SK-N-SH treated with all-trans-retinoic acid at 6 μM for 48 hours (cell line): Measurements from ENCODE around the gene PARL.

Experiments used
- ATAC-seq: fragments of 200-7000 bp; cut with Tn5 transposase; 3 replicates; pipeline ENCODE4 v1.9.1; 2020; ENCODE audit warnings: mild to moderate bottlenecking, moderate library complexity
- ARNTL ChIP-seq: fragments of 450-650 bp; formaldehyde crosslinking; IDR thresholded peaks from 2 replicates; pipeline ENCODE4 v1.5.0; 2020; ENCODE audit warnings: low read depth, mild to moderate bottlenecking, moderate library complexity, borderline replicate concordance
- BACH2 ChIP-seq: fragments of 250-450 bp; sonication (Bioruptor Pico); IDR thresholded peaks from 2 replicates; pipeline ENCODE4 v1.9.0; 2021; ENCODE audit warnings: mild to moderate bottlenecking, borderline replicate concordance
- CSDC2 ChIP-seq: fragments of 250-450 bp; sonication (Bioruptor Pico); IDR thresholded peaks from 2 replicates; pipeline ENCODE4 v1.5.0; 2020; ENCODE audit warnings: mild to moderate bottlenecking, moderate library complexity
- CSRNP3 ChIP-seq: fragments of 250-450 bp; sonication (Bioruptor Pico); IDR thresholded peaks from 2 replicates; pipeline ENCODE4 v1.5.1; 2021; ENCODE audit warnings: mild to moderate bottlenecking, moderate library complexity
- ESRRG ChIP-seq: fragments of 250-450 bp; sonication (Bioruptor Pico); IDR thresholded peaks from 2 replicates; pipeline ENCODE4 v1.6.1; 2021; ENCODE audit warnings: mild to moderate bottlenecking
- GLIS3 ChIP-seq: fragments of 250-450 bp; sonication (Bioruptor Pico); IDR thresholded peaks from 2 replicates; pipeline ENCODE4 v1.5.0; 2020; ENCODE audit warnings: mild to moderate bottlenecking, moderate library complexity
- ISL1 ChIP-seq: fragments of 250-450 bp; sonication (Bioruptor Pico); IDR thresholded peaks from 2 replicates; pipeline ENCODE4 v2.1.2; 2022; ENCODE audit warnings: mild to moderate bottlenecking, moderate library complexity
- OSR1 ChIP-seq: fragments of 250-450 bp; sonication (Bioruptor Pico); IDR thresholded peaks from 2 replicates; pipeline ENCODE4 v1.8.0; 2022; ENCODE audit warnings: moderate library complexity, mild to moderate bottlenecking, inconsistent platforms
- PATZ1 ChIP-seq: fragments of 250-450 bp; sonication (Bioruptor Pico); IDR thresholded peaks from 2 replicates; pipeline ENCODE4 v1.8.0; 2020; ENCODE audit warnings: mild to moderate bottlenecking, moderate library complexity, borderline replicate concordance
- PPARA ChIP-seq: fragments of 250-450 bp; sonication (Bioruptor Pico); IDR thresholded peaks from 2 replicates; pipeline ENCODE4 v1.5.0; 2020; ENCODE audit warnings: mild to moderate bottlenecking, borderline replicate concordance
- RARB ChIP-seq: fragments of 250-450 bp; sonication (Bioruptor Pico); IDR thresholded peaks from 2 replicates; pipeline ENCODE4 v1.8.0; 2021; ENCODE audit warnings: mild to moderate bottlenecking, moderate library complexity
- SNAI2 ChIP-seq: fragments of 250-450 bp; sonication (Bioruptor Pico); IDR thresholded peaks from 2 replicates; pipeline ENCODE4 v1.5.0; 2020; ENCODE audit warnings: mild to moderate bottlenecking, moderate library complexity
- TCF4 ChIP-seq: fragments of 250-450 bp; sonication (Bioruptor Pico); IDR thresholded peaks from 2 replicates; pipeline ENCODE4 v1.8.0; 2021; ENCODE audit warnings: mild to moderate bottlenecking, moderate library complexity, borderline replicate concordance
- TOX ChIP-seq: fragments of 250-450 bp; sonication (Bioruptor Pico); IDR thresholded peaks from 2 replicates; pipeline ENCODE4 v1.8.0; 2021; ENCODE audit warnings: mild to moderate bottlenecking, moderate library complexity, borderline replicate concordance
- ZC3H10 ChIP-seq: fragments of 250-450 bp; sonication (Bioruptor Pico); IDR thresholded peaks from 2 replicates; pipeline ENCODE4 v1.5.1; 2021; ENCODE audit warnings: mild to moderate bottlenecking, moderate library complexity
- ZFP3 ChIP-seq: fragments of 250-450 bp; sonication (Bioruptor Pico); IDR thresholded peaks from 2 replicates; pipeline ENCODE4 v1.5.0; 2020; ENCODE audit warnings: mild to moderate bottlenecking, moderate library complexity
- ZFP30 ChIP-seq: fragments of 450-650 bp; formaldehyde crosslinking; IDR thresholded peaks from 2 replicates; pipeline ENCODE4 v1.5.0; 2022; ENCODE audit warnings: mild to moderate bottlenecking, moderate library complexity
- ZNF565 ChIP-seq: fragments of 450-650 bp; formaldehyde crosslinking; conservative IDR thresholded peaks from 2 replicates; pipeline ENCODE4 v1.5.0; 2020; ENCODE audit warnings: low read depth, mild to moderate bottlenecking, moderate library complexity
- ZNF70 ChIP-seq: fragments of 450-650 bp; formaldehyde crosslinking; IDR thresholded peaks from 2 replicates; pipeline ENCODE4 v1.5.0; 2020; ENCODE audit warnings: mild to moderate bottlenecking, moderate library complexity
- ZNF8 ChIP-seq: fragments of 450-650 bp; formaldehyde crosslinking; IDR thresholded peaks from 2 replicates; pipeline ENCODE4 v1.5.0; 2020; ENCODE audit warnings: mild to moderate bottlenecking, moderate library complexity
- TF ChIP-seq, protein P1 (sequence below): fragments of 250-450 bp; sonication (Bioruptor Pico); IDR thresholded peaks from 2 replicates; pipeline ENCODE4 v1.5.1; 2020; ENCODE audit warnings: low read depth, mild to moderate bottlenecking, moderate library complexity
- TF ChIP-seq, protein P2 (sequence below): fragments of 250-450 bp; sonication (Bioruptor Pico); IDR thresholded peaks from 2 replicates; pipeline ENCODE4 v1.5.0; 2020; ENCODE audit warnings: mild to moderate bottlenecking, moderate library complexity

Gene PARL, protein sequence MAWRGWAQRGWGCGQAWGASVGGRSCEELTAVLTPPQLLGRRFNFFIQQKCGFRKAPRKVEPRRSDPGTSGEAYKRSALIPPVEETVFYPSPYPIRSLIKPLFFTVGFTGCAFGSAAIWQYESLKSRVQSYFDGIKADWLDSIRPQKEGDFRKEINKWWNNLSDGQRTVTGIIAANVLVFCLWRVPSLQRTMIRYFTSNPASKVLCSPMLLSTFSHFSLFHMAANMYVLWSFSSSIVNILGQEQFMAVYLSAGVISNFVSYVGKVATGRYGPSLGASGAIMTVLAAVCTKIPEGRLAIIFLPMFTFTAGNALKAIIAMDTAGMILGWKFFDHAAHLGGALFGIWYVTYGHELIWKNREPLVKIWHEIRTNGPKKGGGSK

GRCh38 chr3:183884427-183885296 lies at the start of gene PARL:
Gene PARL, minus strand, starts transcription at chr3:183884880. Its CDS starts 34 bp downstream, at chr3:183884846.
- TF ChIP-seq ZNF565 (0 out of 2 replicates have a peak, but pooled peaks have one; percentile 64), ZNF8 (no peak)
- peak; percentile 100 for ATAC-seq

- TF ChIP-seq, protein P1, sequence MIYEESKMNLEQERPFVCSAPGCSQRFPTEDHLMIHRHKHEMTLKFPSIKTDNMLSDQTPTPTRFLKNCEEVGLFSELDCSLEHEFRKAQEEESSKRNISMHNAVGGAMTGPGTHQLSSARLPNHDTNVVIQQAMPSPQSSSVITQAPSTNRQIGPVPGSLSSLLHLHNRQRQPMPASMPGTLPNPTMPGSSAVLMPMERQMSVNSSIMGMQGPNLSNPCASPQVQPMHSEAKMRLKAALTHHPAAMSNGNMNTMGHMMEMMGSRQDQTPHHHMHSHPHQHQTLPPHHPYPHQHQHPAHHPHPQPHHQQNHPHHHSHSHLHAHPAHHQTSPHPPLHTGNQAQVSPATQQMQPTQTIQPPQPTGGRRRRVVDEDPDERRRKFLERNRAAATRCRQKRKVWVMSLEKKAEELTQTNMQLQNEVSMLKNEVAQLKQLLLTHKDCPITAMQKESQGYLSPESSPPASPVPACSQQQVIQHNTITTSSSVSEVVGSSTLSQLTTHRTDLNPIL (CRISPR knock-in tag): no peak
- TF ChIP-seq ZFP3 (CRISPR knock-in tag) (no peak), ZNF8 (no peak), GLIS3 (CRISPR knock-in tag) (no peak), ZNF565 (no peak), SNAI2 (no peak), RARB (CRISPR knock-in tag) (no peak), PATZ1 (CRISPR knock-in tag) (no peak), ZC3H10 (CRISPR knock-in tag) (no peak), TOX (CRISPR knock-in tag) (no peak), ZNF70 (CRISPR knock-in tag) (no peak), PPARA (CRISPR knock-in tag) (no peak), ZFP30 (no peak), CSDC2 (CRISPR knock-in tag) (no peak), ESRRG (CRISPR knock-in tag) (no peak), CSRNP3 (CRISPR knock-in tag) (no peak), TCF4 (CRISPR knock-in tag) (no peak), ISL1 (no peak), ARNTL (CRISPR knock-in tag) (no peak), OSR1 (CRISPR knock-in tag) (no peak)
- TF ChIP-seq, all 23 proteins: peak for 0
These were observed 48.5 kb upstream of the PARL start for GRCh38 chr3:183933160-183933559.

GRCh38 chr3:183931881-183932280 lies 47.2 kb upstream of the PARL start:
- TF ChIP-seq ZFP3 (CRISPR knock-in tag) (no peak), ZC3H10 (CRISPR knock-in tag) (no peak), SNAI2 (no peak), ZNF565 (no peak), TCF4 (CRISPR knock-in tag) (no peak), ARNTL (CRISPR knock-in tag) (no peak), OSR1 (CRISPR knock-in tag) (no peak), ISL1 (no peak)
- TF ChIP-seq, all 23 proteins: peak for 0
- no peak for ATAC-seq

More at GRCh38 chr3:183933160-183933559, 48.5 kb upstream of the PARL start:
- no peak for ATAC-seq

DNA sequence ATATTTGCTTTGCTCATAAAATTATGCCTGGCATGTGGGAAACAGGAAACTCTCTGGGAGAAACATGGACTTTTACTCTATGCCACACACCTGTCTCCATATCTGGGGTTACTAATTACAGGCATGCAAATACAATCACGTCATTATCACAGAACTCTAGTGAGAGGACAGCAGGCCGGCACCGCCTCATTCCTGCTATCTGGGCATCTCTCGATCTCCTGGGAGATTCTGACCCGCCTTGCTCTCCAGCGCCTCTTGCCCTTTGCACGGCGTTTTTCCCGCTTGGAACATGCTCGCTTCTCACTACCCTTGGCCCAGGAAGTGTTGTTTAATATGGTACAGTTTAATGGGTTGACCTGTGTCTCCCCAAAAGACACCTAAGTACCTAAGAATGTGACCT lies 45.4 kb upstream of the PARL start:
- no peak for ATAC-seq
- no peak for TF ChIP-seq ARNTL (CRISPR knock-in tag)
- no peak for TF ChIP-seq PPARA (CRISPR knock-in tag)
- no peak for TF ChIP-seq OSR1 (CRISPR knock-in tag)
- no peak for TF ChIP-seq BACH2
- TF ChIP-seq ZNF70 (CRISPR knock-in tag): no peak
- no peak for TF ChIP-seq SNAI2
- no peak for TF ChIP-seq TCF4 (CRISPR knock-in tag)
- TF ChIP-seq ESRRG (CRISPR knock-in tag): no peak
- TF ChIP-seq PATZ1 (CRISPR knock-in tag): no peak
- TF ChIP-seq GLIS3 (CRISPR knock-in tag): no peak
- no peak for TF ChIP-seq ZFP3 (CRISPR knock-in tag)
- no peak for TF ChIP-seq ZNF8
- TF ChIP-seq, protein P2, sequence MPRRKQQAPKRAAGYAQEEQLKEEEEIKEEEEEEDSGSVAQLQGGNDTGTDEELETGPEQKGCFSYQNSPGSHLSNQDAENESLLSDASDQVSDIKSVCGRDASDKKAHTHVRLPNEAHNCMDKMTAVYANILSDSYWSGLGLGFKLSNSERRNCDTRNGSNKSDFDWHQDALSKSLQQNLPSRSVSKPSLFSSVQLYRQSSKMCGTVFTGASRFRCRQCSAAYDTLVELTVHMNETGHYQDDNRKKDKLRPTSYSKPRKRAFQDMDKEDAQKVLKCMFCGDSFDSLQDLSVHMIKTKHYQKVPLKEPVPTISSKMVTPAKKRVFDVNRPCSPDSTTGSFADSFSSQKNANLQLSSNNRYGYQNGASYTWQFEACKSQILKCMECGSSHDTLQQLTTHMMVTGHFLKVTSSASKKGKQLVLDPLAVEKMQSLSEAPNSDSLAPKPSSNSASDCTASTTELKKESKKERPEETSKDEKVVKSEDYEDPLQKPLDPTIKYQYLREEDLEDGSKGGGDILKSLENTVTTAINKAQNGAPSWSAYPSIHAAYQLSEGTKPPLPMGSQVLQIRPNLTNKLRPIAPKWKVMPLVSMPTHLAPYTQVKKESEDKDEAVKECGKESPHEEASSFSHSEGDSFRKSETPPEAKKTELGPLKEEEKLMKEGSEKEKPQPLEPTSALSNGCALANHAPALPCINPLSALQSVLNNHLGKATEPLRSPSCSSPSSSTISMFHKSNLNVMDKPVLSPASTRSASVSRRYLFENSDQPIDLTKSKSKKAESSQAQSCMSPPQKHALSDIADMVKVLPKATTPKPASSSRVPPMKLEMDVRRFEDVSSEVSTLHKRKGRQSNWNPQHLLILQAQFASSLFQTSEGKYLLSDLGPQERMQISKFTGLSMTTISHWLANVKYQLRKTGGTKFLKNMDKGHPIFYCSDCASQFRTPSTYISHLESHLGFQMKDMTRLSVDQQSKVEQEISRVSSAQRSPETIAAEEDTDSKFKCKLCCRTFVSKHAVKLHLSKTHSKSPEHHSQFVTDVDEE (CRISPR knock-in tag): no peak
- TF ChIP-seq RARB (CRISPR knock-in tag): no peak
- no peak for TF ChIP-seq ZC3H10 (CRISPR knock-in tag)
- no peak for TF ChIP-seq CSDC2 (CRISPR knock-in tag)
